HFFc6 (cell line): ENCODE data around the gene IFI27L2. TPM values are rescaled to one million over a fixed set of nuclear protein-coding genes. Genes with fewer than 3 reads are reported as not detected.

ENCODE experiments used
- DNase-seq: peaks from one replicate; pipeline ENCODE4 v3.0.0-alpha.2; 2018
- H3K27ac Mint-ChIP-seq: 2 replicates; pipeline ENCODE4 v1.8.0; 2020; ENCODE audit warnings: mild to moderate bottlenecking, mixed read lengths
- H3K27me3 Mint-ChIP-seq: 2 replicates; pipeline ENCODE4 v1.8.0; 2021; ENCODE audit warnings: mild to moderate bottlenecking, moderate library complexity, mixed read lengths; ENCODE audit not compliant: insufficient read depth
- H3K36me3 Mint-ChIP-seq: 2 replicates; pipeline ENCODE4 v1.8.0; 2021; ENCODE audit warnings: low read depth, mixed read lengths
- H3K4me1 Mint-ChIP-seq: 2 replicates; pipeline ENCODE4 v1.8.0; 2020; ENCODE audit warnings: low read depth, mixed read lengths
- H3K4me3 Mint-ChIP-seq: 2 replicates; pipeline ENCODE4 v1.8.0; 2020; ENCODE audit warnings: mild to moderate bottlenecking, moderate library complexity, mixed read lengths
- H3K9me3 Mint-ChIP-seq: 2 replicates; pipeline ENCODE4 v1.8.0; 2020; ENCODE audit warnings: mild to moderate bottlenecking, mixed read lengths
- total RNA-seq, 6 experiments: library from RNA; stranded (reverse); fragmentation: NEBNext Ultra II Directional; extraction: Animal tissue kit (Norgen Biotek cat#: 25700); gene quantifications; 2 replicates in 1 of 6; 3 replicates in 5 of 6; pipeline ENCODE4 v1.2.3, GENCODE V29; 2021
- TF ChIP-seq, protein P1 (sequence below): fragments of 200-600 bp; sonication (generic); IDR thresholded peaks from 2 replicates; pipeline ENCODE4 v1.5.0; 2021; ENCODE audit warnings: antibody characterized with exemption, mild to moderate bottlenecking

The IFI27L2 gene
- total RNA-seq, 6 experiments from 2014 or later = 150 to 180 (median 171) TPM

- Mint-ChIP-seq H3K9me3 (no peaks in the 10 kb centered on the region), H3K27ac (no peak within 1 kb of the TSS), H3K36me3 (no peaks in the 10 kb centered on the region), H3K27me3 (peaks cover 15% of the 10 kb centered on the region), H3K4me1 (peaks cover 17% of the 10 kb centered on the region), H3K4me3 (no peak within 1 kb of the TSS)
- DNase-seq = no peak
- TF ChIP-seq, protein P1, sequence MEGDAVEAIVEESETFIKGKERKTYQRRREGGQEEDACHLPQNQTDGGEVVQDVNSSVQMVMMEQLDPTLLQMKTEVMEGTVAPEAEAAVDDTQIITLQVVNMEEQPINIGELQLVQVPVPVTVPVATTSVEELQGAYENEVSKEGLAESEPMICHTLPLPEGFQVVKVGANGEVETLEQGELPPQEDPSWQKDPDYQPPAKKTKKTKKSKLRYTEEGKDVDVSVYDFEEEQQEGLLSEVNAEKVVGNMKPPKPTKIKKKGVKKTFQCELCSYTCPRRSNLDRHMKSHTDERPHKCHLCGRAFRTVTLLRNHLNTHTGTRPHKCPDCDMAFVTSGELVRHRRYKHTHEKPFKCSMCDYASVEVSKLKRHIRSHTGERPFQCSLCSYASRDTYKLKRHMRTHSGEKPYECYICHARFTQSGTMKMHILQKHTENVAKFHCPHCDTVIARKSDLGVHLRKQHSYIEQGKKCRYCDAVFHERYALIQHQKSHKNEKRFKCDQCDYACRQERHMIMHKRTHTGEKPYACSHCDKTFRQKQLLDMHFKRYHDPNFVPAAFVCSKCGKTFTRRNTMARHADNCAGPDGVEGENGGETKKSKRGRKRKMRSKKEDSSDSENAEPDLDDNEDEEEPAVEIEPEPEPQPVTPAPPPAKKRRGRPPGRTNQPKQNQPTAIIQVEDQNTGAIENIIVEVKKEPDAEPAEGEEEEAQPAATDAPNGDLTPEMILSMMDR = no peak
These were observed 18.7 kb downstream of the IFI27L2 start, which contains the start of gene IFI27 for GRCh38 chr14:94110552-94111181. TSS of gene IFI27 (plus strand) at chr14:94110736.

DNA sequence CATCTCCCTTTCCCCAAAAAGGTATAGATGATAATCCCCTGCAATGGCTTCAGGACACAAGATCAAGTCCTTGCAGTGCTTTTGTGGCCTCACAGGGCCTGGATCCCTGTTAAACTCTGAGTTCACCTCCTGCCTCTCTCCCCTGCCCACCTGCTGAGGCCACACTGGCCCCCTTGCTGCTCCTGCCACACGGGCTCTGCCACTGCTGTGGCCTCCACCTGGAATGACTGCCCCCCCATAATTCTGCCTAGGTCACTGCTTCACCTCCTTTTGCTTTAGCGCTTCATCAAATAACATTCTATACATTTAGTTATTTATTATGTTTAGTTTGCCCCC, 19.5 kb downstream of the IFI27L2 start:
- Mint-ChIP-seq H3K9me3 (no peaks in the 10 kb centered on the region), H3K27ac (no peak overlapping the region), H3K4me1 (peaks cover 14% of the 10 kb centered on the region), H3K27me3 (peaks cover 7% of the 10 kb centered on the region), H3K4me3 (no peak overlapping the region), H3K36me3 (no peaks in the 10 kb centered on the region)
- TF ChIP-seq, protein P1 = no peak
- DNase-seq = no peak

DNA sequence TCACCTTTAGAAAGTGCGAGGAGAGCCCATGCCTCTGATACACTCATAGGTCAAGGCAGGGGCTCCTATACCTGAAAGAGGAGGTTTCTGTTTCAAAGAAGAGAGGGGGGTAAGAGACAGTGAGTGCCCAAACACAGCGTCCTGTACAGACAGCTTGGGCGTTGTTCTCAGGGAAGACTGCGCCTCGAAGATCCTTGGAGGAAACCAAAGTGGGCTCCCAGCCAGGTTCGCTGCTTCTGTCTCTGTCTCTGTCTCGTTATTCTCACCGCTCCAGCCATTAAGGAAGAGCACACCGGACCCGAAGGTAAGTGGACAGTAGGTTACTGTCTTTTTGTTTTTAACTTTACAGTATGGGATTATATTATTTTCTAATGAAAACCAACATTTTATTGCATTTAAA, 24.7 kb downstream of the IFI27L2 start:
- DNase-seq = no peak
- no peak overlapping the region for H3K4me3 Mint-ChIP-seq
- H3K9me3 Mint-ChIP-seq = no peaks in the 10 kb centered on the region
- no peak overlapping the region for H3K27ac Mint-ChIP-seq
- TF ChIP-seq, protein P1 = no peak
- peaks cover 21% of the 10 kb centered on the region for H3K4me1 Mint-ChIP-seq
- no peaks in the 10 kb centered on the region for H3K36me3 Mint-ChIP-seq
- H3K27me3 Mint-ChIP-seq = no peaks in the 10 kb centered on the region; the same call in none of the 2 replicates

DNA sequence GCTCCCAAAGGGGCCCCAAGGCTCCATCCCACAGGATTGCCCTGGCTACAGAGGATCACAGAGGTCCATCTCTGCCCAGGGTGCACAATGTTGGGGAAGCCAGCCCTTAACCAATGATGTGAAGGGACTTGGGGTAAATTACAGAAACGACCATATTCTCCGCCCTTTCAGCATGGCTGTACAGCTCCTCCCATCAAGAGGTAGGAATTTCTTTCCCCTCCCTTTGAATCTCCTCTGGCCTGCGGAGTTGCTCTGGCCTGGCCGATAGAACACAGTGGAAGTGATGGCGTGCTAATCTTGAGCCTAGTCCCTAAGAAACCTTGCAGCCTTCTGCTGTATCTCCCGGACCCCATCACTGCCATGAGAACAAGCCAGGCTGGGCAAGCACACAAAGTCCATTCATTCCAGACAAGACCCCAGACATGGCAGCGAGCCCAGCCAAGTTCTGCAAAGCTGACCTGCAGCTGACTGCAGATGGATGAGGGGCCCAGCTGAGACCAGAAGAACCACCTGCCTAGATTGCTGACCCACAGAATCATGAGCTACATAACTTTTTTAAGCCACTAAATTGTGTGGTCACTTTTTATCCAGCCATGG, 25.8 kb downstream of the IFI27L2 start:
- TF ChIP-seq, protein P1 = no peak
- no peak overlapping the region for H3K27ac Mint-ChIP-seq
- peaks cover 25% of the 10 kb centered on the region for H3K4me1 Mint-ChIP-seq

GRCh38 chr14:94102768-94103482, 26.5 kb downstream of the IFI27L2 start:
- H3K4me1 Mint-ChIP-seq = peaks cover 31% of the 10 kb centered on the region
- H3K27ac Mint-ChIP-seq = no peak overlapping the region
- no peaks in the 10 kb centered on the region; the same call in none of the 2 replicates for H3K27me3 Mint-ChIP-seq
- no peaks in the 10 kb centered on the region for H3K9me3 Mint-ChIP-seq
- no peak for DNase-seq
- no peak overlapping the region for H3K4me3 Mint-ChIP-seq
- TF ChIP-seq, protein P1 = no peak
- no peaks in the 10 kb centered on the region; the same call in 1 of the 2 replicates for H3K36me3 Mint-ChIP-seq

More for the DNA sequence above, 25.8 kb downstream of the IFI27L2 start:
- H3K4me3 Mint-ChIP-seq = no peak overlapping the region
- no peaks in the 10 kb centered on the region; the same call in none of the 2 replicates for H3K27me3 Mint-ChIP-seq
- H3K36me3 Mint-ChIP-seq = no peaks in the 10 kb centered on the region
- H3K9me3 Mint-ChIP-seq = no peaks in the 10 kb centered on the region
- DNase-seq = no peak
